PC-9 (cell line): Measurements from ENCODE around the gene ELF2. TPM values are rescaled to one million over a fixed set of nuclear protein-coding genes. Genes with fewer than 3 reads are reported as not detected.
A peak's percentile ranks its signal among the peaks of the same experiment; 100 is the strongest.
"Not testable (repeated sequence)": the region's sequence is repeated elsewhere in the genome, so short reads cannot be mapped to it uniquely, and the experiment has no call there.

ENCODE experiments used
- BruUV-seq: library from RNA; stranded (reverse); fragments of 400-500 nt; replicated peaks from 2 replicates; lab custom pipeline; 2021; lab: Mats Ljungman, UMichigan
- CTCF ChIA-PET: fragments of 300-600 bp; sonication (Branson Sonifier 250); formaldehyde crosslinking; loops from one replicate; lab custom pipeline; 2022; ENCODE audit warnings: antibody characterized with exemption; lab: Charles Lee
- POLR2A ChIA-PET: fragments of 300-600 bp; sonication (Branson Sonifier 250); formaldehyde crosslinking; loops from one replicate; lab custom pipeline; 2022; ENCODE audit warnings: antibody characterized with exemption; ENCODE audit not compliant: unreplicated experiment; lab: Charles Lee
- DNase-seq, 2 experiments: peaks; one replicate each; pipeline versions ENCODE4 v3.0.0 to v3.0.0-alpha.2; 2015 to 2022; ENCODE audit warnings: mixed read lengths in 1 of 2
- H2AFZ ChIP-seq: fragments of 200-600 bp; sonication (generic); 2 replicates; pipeline ENCODE4 v1.8.1; 2017; ENCODE audit warnings: antibody characterized with exemption
- H3F3A ChIP-seq: fragments of 200-600 bp; sonication (generic); 2 replicates; pipeline ENCODE4 v1.8.1; 2017; ENCODE audit warnings: antibody characterized with exemption, mild to moderate bottlenecking, low read depth; ENCODE audit not compliant: insufficient read depth
- H3K27ac ChIP-seq: fragments of 200-600 bp; sonication (generic); 2 replicates; pipeline ENCODE4 v1.6.1; 2016; ENCODE audit warnings: mixed run types
- H3K27me3 ChIP-seq: fragments of 200-600 bp; sonication (generic); 2 replicates; pipeline ENCODE4 v1.6.1; 2016; ENCODE audit warnings: low read depth, mixed run types; ENCODE audit not compliant: insufficient read depth
- H3K36me3 ChIP-seq: fragments of 200-600 bp; sonication (generic); 2 replicates; pipeline ENCODE4 v1.6.1; 2016; ENCODE audit warnings: low read depth, mixed run types
- H3K4me1 ChIP-seq: fragments of 200-600 bp; sonication (generic); replicated peaks from 2 replicates; pipeline ENCODE4 v1.6.1; 2016; ENCODE audit warnings: mixed run types; ENCODE audit not compliant: insufficient read depth
- H3K4me2 ChIP-seq: fragments of 200-600 bp; sonication (generic); 2 replicates; pipeline ENCODE4 v1.6.1; 2017; ENCODE audit warnings: mixed run types
- H3K4me3 ChIP-seq: fragments of 200-600 bp; sonication (generic); 2 replicates; pipeline ENCODE4 v1.6.1; 2016; ENCODE audit warnings: mixed run types
- H3K79me2 ChIP-seq: fragments of 200-600 bp; sonication (generic); 2 replicates; pipeline ENCODE4 v1.6.1; 2017; ENCODE audit warnings: low read depth, mixed run types
- H3K9me2 ChIP-seq: fragments of 200-600 bp; sonication (generic); 2 replicates; pipeline ENCODE4 v1.8.1; 2017; ENCODE audit warnings: mild to moderate bottlenecking; ENCODE audit not compliant: insufficient read depth
- H3K9me3 ChIP-seq: fragments of 200-600 bp; sonication (generic); 2 replicates; pipeline ENCODE4 v1.8.1; 2016; ENCODE audit warnings: low read depth; ENCODE audit not compliant: insufficient read depth
- H4K20me1 ChIP-seq: fragments of 200-600 bp; sonication (generic); 2 replicates; pipeline ENCODE4 v1.8.1; 2017; ENCODE audit not compliant: insufficient read depth
- EZH2 ChIP-seq: fragments of 200-600 bp; sonication (generic); IDR thresholded peaks from 2 replicates; pipeline ENCODE4 v1.8.0; 2017; ENCODE audit warnings: antibody characterized with exemption, low read depth
- intact Hi-C: fragments of 100-400 bp; cut with micrococcal nuclease; formaldehyde crosslinking; loops from one replicate; pipeline ENCODE4 v1.10.0; 2022; ENCODE audit not compliant: unreplicated experiment
- total RNA-seq: library from RNA; stranded (reverse); gene quantifications from 2 replicates; pipeline ENCODE4 v1.2.3, GENCODE V29; 2021
- TF ChIP-seq, protein P1 (sequence below): fragments of 200-600 bp; sonication (generic); conservative IDR thresholded peaks from 2 replicates; pipeline ENCODE4 v1.6.1; 2017; ENCODE audit warnings: mixed run types, antibody characterized with exemption, mild to moderate bottlenecking, moderate library complexity

The ELF2 gene
- total RNA-seq, 1 experiment from 2014 or later: 30.7 TPM

- Histone ChIP-seq H3K4me1 (peaks cover 15% of the 10 kb centered on the region), H3K9me2 (no peaks in the 10 kb centered on the region), H3K79me2 (no peaks in the 10 kb centered on the region; the same call in 1 of the 2 replicates), H3K36me3 (no peaks in the 10 kb centered on the region), H3F3A (peaks cover 10% of the 10 kb centered on the region; the same call in 1 of the 2 replicates), H3K27me3 (no peaks in the 10 kb centered on the region), H3K27ac (no peak overlapping the region), H2AFZ (no peak overlapping the region), H3K4me2 (no peak overlapping the region), H3K9me3 (no peaks in the 10 kb centered on the region), H3K4me3 (no peak overlapping the region), H4K20me1 (no peaks in the 10 kb centered on the region)
- TF ChIP-seq EZH2: no peak
- TF ChIP-seq, protein P1, sequence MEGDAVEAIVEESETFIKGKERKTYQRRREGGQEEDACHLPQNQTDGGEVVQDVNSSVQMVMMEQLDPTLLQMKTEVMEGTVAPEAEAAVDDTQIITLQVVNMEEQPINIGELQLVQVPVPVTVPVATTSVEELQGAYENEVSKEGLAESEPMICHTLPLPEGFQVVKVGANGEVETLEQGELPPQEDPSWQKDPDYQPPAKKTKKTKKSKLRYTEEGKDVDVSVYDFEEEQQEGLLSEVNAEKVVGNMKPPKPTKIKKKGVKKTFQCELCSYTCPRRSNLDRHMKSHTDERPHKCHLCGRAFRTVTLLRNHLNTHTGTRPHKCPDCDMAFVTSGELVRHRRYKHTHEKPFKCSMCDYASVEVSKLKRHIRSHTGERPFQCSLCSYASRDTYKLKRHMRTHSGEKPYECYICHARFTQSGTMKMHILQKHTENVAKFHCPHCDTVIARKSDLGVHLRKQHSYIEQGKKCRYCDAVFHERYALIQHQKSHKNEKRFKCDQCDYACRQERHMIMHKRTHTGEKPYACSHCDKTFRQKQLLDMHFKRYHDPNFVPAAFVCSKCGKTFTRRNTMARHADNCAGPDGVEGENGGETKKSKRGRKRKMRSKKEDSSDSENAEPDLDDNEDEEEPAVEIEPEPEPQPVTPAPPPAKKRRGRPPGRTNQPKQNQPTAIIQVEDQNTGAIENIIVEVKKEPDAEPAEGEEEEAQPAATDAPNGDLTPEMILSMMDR: peak; percentile 63
- CTCF ChIA-PET: interaction anchor here (1.0 kb wide), 1 partner anchor 137 kb away, joined by 3 read pairs; no protein-coding TSS in a partner anchor
- DNase-seq: peak; percentile 11 to 69
- no TSS peak for BruUV-seq
- intact Hi-C loops: loop anchor here (1.0 kb wide), 1 partner anchor 69 kb away; no protein-coding TSS in a partner anchor
- POLR2A ChIA-PET: interaction anchor here (0.7 to 1.2 kb wide), 2 partner anchors 9 to 194 kb away, joined by 5 to 10 read pairs; partner anchors contain the start of gene ELF2
These were observed 9.1 kb downstream of the ELF2 start for GRCh38 chr4:139167774-139168444.

- no peak for TF ChIP-seq EZH2
- TF ChIP-seq, protein P1: no peak
- no peaks in the 10 kb centered on the region for H3K79me2 ChIP-seq
- H3K36me3 ChIP-seq: no peaks in the 10 kb centered on the region
- H3K4me2 ChIP-seq: no peak overlapping the region
- H2AFZ ChIP-seq: no peak overlapping the region
- H3K4me3 ChIP-seq: no peak overlapping the region
- H3K27me3 ChIP-seq: no peaks in the 10 kb centered on the region
- ChIA-PET CTCF (no interaction called here), POLR2A (no interaction called here)
- no peak for DNase-seq
- BruUV-seq: no TSS peak
- no peak overlapping the region for H3K27ac ChIP-seq
- intact Hi-C loops: no loop called here
- no peaks in the 10 kb centered on the region for H4K20me1 ChIP-seq
- H3K9me2 ChIP-seq: no peaks in the 10 kb centered on the region
- no peaks in the 10 kb centered on the region for H3K9me3 ChIP-seq
- no peaks in the 10 kb centered on the region for H3K4me1 ChIP-seq
- peaks cover 3% of the 10 kb centered on the region; the same call in 1 of the 2 replicates for H3F3A ChIP-seq
These were observed 12.3 kb downstream of the ELF2 start for GRCh38 chr4:139164731-139165130.

- CTCF ChIA-PET: no interaction called here
- intact Hi-C loops: no loop called here
- Histone ChIP-seq H4K20me1 (no peaks in the 10 kb centered on the region), H3F3A (peaks cover 3% of the 10 kb centered on the region; the same call in 1 of the 2 replicates), H3K4me3 (no peak overlapping the region), H3K36me3 (no peaks in the 10 kb centered on the region), H3K27me3 (no peaks in the 10 kb centered on the region), H2AFZ (no peak overlapping the region), H3K4me2 (no peak overlapping the region), H3K9me3 (no peaks in the 10 kb centered on the region), H3K27ac (no peak overlapping the region), H3K79me2 (no peaks in the 10 kb centered on the region), H3K4me1 (no peaks in the 10 kb centered on the region), H3K9me2 (no peaks in the 10 kb centered on the region)
- no TSS peak for BruUV-seq
- no peak for DNase-seq
- POLR2A ChIA-PET: interaction anchor here (0.5 kb wide), 1 partner anchor 13 kb away, joined by 3 read pairs; the partner anchor contains the start of gene ELF2
- no peak for TF ChIP-seq EZH2
- TF ChIP-seq, protein P1: no peak
These were observed 13.2 kb downstream of the ELF2 start for GRCh38 chr4:139163806-139164206.

DNA sequence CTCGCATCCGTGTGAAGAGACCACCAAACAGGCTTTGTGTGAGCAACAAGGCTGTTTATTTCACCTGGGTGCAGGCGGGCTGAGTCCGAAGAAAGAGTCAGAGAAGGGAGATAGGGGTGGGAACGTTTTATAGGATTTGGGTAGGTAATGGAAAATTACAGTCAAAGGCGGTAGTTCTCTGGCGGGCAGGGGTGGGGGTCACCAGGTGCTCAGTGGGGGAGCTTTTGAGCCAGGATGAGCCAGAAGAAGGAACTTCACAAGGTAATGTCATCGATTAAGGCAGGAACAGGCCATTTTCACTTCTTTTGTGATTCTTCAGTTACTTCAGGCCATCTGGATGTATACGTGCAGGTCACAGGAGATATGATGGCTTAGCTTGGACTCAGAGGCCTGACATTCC lies 19.0 kb downstream of the ELF2 start:
- H3F3A ChIP-seq, H2AFZ ChIP-seq, H3K36me3 ChIP-seq, H3K9me2 ChIP-seq, BruUV-seq, H3K79me2 ChIP-seq, H4K20me1 ChIP-seq, H3K4me1 ChIP-seq, POLR2A ChIA-PET, CTCF ChIA-PET, intact Hi-C loops, H3K27me3 ChIP-seq, H3K9me3 ChIP-seq, DNase-seq, H3K4me2 ChIP-seq, H3K4me3 ChIP-seq, H3K27ac ChIP-seq: not testable (repeated sequence)
